OCI-LY7 (cell line): ENCODE data around the gene BCL7C. TPM values are rescaled to one million over a fixed set of nuclear protein-coding genes. Genes with fewer than 3 reads are reported as not detected.

Source experiments
- BruUV-seq: library from RNA; stranded (reverse); fragments of 400-500 nt; replicated peaks from 2 replicates; lab custom pipeline; 2021; lab: Mats Ljungman, UMichigan
- CTCF ChIA-PET: fragments of 300-600 bp; sonication (Branson Sonifier 250); formaldehyde crosslinking; loops from one replicate; lab custom pipeline; 2022; ENCODE audit warnings: antibody characterized with exemption; ENCODE audit not compliant: unreplicated experiment; lab: Charles Lee
- POLR2A ChIA-PET: fragments of 300-600 bp; sonication (Branson Sonifier 250); formaldehyde crosslinking; loops from one replicate; lab custom pipeline; 2022; ENCODE audit warnings: antibody characterized with exemption; lab: Charles Lee
- DNase-seq: peaks from one replicate; pipeline ENCODE4 v3.0.0-alpha.2; 2015; ENCODE audit warnings: low spot score
- H2AFZ ChIP-seq: fragments of 200-600 bp; sonication (generic), shearing (Covaris generic); 2 replicates; pipeline ENCODE4 v1.6.1; 2014; ENCODE audit warnings: mild to moderate bottlenecking, antibody characterized with exemption, low read length, moderate library complexity
- H3K27ac ChIP-seq: fragments of 200-600 bp; sonication (generic); 2 replicates; pipeline ENCODE4 v1.5.1; 2014; ENCODE audit warnings: mixed run types, low read depth, mild to moderate bottlenecking, moderate library complexity, low read length, inconsistent platforms; ENCODE audit not compliant: poor library complexity, severe bottlenecking
- H3K36me3 ChIP-seq: fragments of 200-600 bp; sonication (generic); 2 replicates; pipeline ENCODE4 v1.6.1; 2014; ENCODE audit warnings: mild to moderate bottlenecking, antibody characterized with exemption, low read length, moderate library complexity, mixed read lengths; ENCODE audit not compliant: insufficient read depth
- H3K4me1 ChIP-seq: fragments of 200-600 bp; sonication (generic); 2 replicates; pipeline ENCODE4 v1.5.1; 2014; ENCODE audit warnings: mild to moderate bottlenecking, low read length; ENCODE audit not compliant: insufficient read depth, poor library complexity, severe bottlenecking
- H3K4me2 ChIP-seq: fragments of 200-600 bp; sonication (generic); 2 replicates; pipeline ENCODE4 v1.6.1; 2014; ENCODE audit warnings: mild to moderate bottlenecking, low read length
- H3K4me3 ChIP-seq: fragments of 200-600 bp; sonication (generic); 2 replicates; pipeline ENCODE4 v1.5.1; 2014; ENCODE audit warnings: mild to moderate bottlenecking, low read depth, low read length; ENCODE audit not compliant: poor library complexity, severe bottlenecking
- H3K79me2 ChIP-seq: fragments of 200-600 bp; sonication (generic); 2 replicates; pipeline ENCODE4 v1.6.1; 2016; ENCODE audit warnings: low read depth, mild to moderate bottlenecking, low read length, moderate library complexity, mixed read lengths; ENCODE audit not compliant: insufficient read depth
- H3K9me2 ChIP-seq: fragments of 200-600 bp; sonication (generic); 2 replicates; pipeline ENCODE4 v1.6.1; 2016; ENCODE audit warnings: mild to moderate bottlenecking, low read length, mixed read lengths; ENCODE audit not compliant: insufficient read depth
- H3K9me3 ChIP-seq: fragments of 200-600 bp; sonication (generic); 2 replicates; pipeline ENCODE4 v1.6.1; 2014; ENCODE audit warnings: mild to moderate bottlenecking, mixed run types, low read length, mixed read lengths
- H4K20me1 ChIP-seq: fragments of 200-600 bp; sonication (generic); 2 replicates; pipeline ENCODE4 v1.6.1; 2014; ENCODE audit warnings: mild to moderate bottlenecking, antibody characterized with exemption, low read length, moderate library complexity, mixed read lengths; ENCODE audit not compliant: insufficient read depth
- CTCF ChIP-seq: fragments of 200-600 bp; sonication (generic); conservative IDR thresholded peaks from 2 replicates; pipeline ENCODE4 v1.5.1; 2014; ENCODE audit warnings: mild to moderate bottlenecking, antibody characterized with exemption, low read length, moderate library complexity, mixed read lengths
- EZH2phosphoT487 ChIP-seq: fragments of 200-600 bp; sonication (generic); IDR thresholded peaks from 2 replicates; pipeline ENCODE4 v1.6.1; 2018; ENCODE audit warnings: low read depth, borderline replicate concordance, mild to moderate bottlenecking, mixed run types, antibody characterized with exemption, low read length, moderate library complexity, mixed read lengths
- intact Hi-C: fragments of 100-400 bp; cut with micrococcal nuclease; formaldehyde crosslinking; loops from one replicate; pipeline ENCODE4 v1.10.0; 2022; ENCODE audit not compliant: unreplicated experiment
- total RNA-seq, 2 experiments: library from RNA; depleted of rRNA in 1 of 2; stranded (reverse); fragments of >200 nt in 1 of 2; shearing (Covaris generic) in 1 of 2; gene quantifications; 2 replicates each; pipeline ENCODE4 v1.2.3, GENCODE V29; 2014 to 2022

The BCL7C gene
- total RNA-seq, 2 experiments from 2014 or later: 11.0 to 17.8 TPM

GRCh38 chr16:30844671-30845449 lies 49.0 kb downstream of the BCL7C start:
- Histone ChIP-seq H4K20me1 (no peaks in the 10 kb centered on the region), H3K9me2 (no peaks in the 10 kb centered on the region), H3K4me1 (peaks cover 7% of the 10 kb centered on the region), H3K4me2 (peak overlapping the region; percentile 61), H3K9me3 (no peaks in the 10 kb centered on the region), H3K4me3 (peak overlapping the region; percentile 21), H3K79me2 (no peaks in the 10 kb centered on the region), H2AFZ (peak overlapping the region; percentile 99), H3K36me3 (no peaks in the 10 kb centered on the region), H3K27ac (no peak overlapping the region)
- peak; percentile 98 for TF ChIP-seq CTCF
- no peak for TF ChIP-seq EZH2phosphoT487
- POLR2A ChIA-PET: interaction anchor here (0.5 to 2.1 kb wide), 11 partner anchors 9 to 107 kb away, joined by 3 to 9 read pairs (median 4); no protein-coding TSS in a partner anchor
- DNase-seq: peak; percentile 94
- CTCF ChIA-PET: interaction anchor here (0.7 to 1.4 kb wide), 4 partner anchors 62 to 1024 kb away, joined by 3 to 4 read pairs (median 4); no protein-coding TSS in a partner anchor
- BruUV-seq: no TSS peak
- intact Hi-C loops: loop anchor here (1.0 to 5.0 kb wide), 4 partner anchors 30 to 97 kb away; partner anchors contain the start of gene BCL7C

GRCh38 chr16:30844346-30844670 lies 49.6 kb downstream of the BCL7C start:
- Histone ChIP-seq H3K9me2 (no peaks in the 10 kb centered on the region), H3K4me1 (peaks cover 7% of the 10 kb centered on the region), H2AFZ (peak overlapping the region; percentile 99; the same call in 1 of the 2 replicates), H3K4me2 (no peak overlapping the region), H3K36me3 (no peaks in the 10 kb centered on the region), H3K79me2 (no peaks in the 10 kb centered on the region), H3K4me3 (no peak overlapping the region), H4K20me1 (no peaks in the 10 kb centered on the region), H3K9me3 (no peaks in the 10 kb centered on the region), H3K27ac (no peak overlapping the region)
- BruUV-seq: no TSS peak
- TF ChIP-seq CTCF: no peak
- TF ChIP-seq EZH2phosphoT487: no peak
- CTCF ChIA-PET: interaction anchor here (0.7 to 1.4 kb wide), 3 partner anchors 62 to 1025 kb away, joined by 3 to 4 read pairs (median 3); no protein-coding TSS in a partner anchor
- intact Hi-C loops: loop anchor here (1.0 to 5.0 kb wide), 4 partner anchors 31 to 98 kb away; partner anchors contain the start of gene BCL7C
- POLR2A ChIA-PET: interaction anchor here (0.5 to 2.1 kb wide), 4 partner anchors 8 to 47 kb away, joined by 3 to 9 read pairs (median 4); no protein-coding TSS in a partner anchor
- DNase-seq: no peak
